Gastrocnemius medialis (tissue), 4 donors: ENCODE measurements around the gene KRTAP10-2. TPM values are rescaled to one million over a fixed set of nuclear protein-coding genes. Genes with fewer than 3 reads are reported as not detected.
"Not testable (repeated sequence)": the region's sequence is repeated elsewhere in the genome, so short reads cannot be mapped to it uniquely, and the experiment has no call there.

Experiments
- ATAC-seq, 2 donors: fragments of 150-250 bp; one replicate each; pipeline ENCODE4 v1.9.1; 2016
- DNase-seq, 2 donors: peaks; one replicate each; pipeline ENCODE4 v3.0.0-alpha.2; 2019
- H3K27ac ChIP-seq, 4 donors: fragments of 200-600 bp; sonication (generic); 1 replicate in 1 of 4; 2 replicates in 3 of 4; pipeline ENCODE4 v1.5.1; 2016 to 2018; ENCODE audit warnings: mild to moderate bottlenecking in 2 of 4, moderate library complexity in 1 of 4
- H3K27me3 ChIP-seq, 3 donors: fragments of 200-600 bp; sonication (generic) in 2 of 3; 1 replicate in 1 of 3; 2 replicates in 2 of 3; pipeline versions ENCODE4 v1.5.1 to v1.6.0; 2016 to 2019; ENCODE audit warnings: mild to moderate bottlenecking in 1 of 3, moderate library complexity in 1 of 3
- H3K36me3 ChIP-seq, 2 donors: fragments of 200-600 bp; sonication (generic) in 1 of 2; one replicate each; pipeline ENCODE4 v1.5.1; 2017 to 2018
- H3K4me1 ChIP-seq, 2 donors: fragments of 200-600 bp; sonication (generic) in 1 of 2; one replicate each; pipeline ENCODE4 v1.5.1; 2016 to 2017; ENCODE audit warnings: mild to moderate bottlenecking in 2 of 2
- H3K4me3 ChIP-seq, 4 donors: fragments of 200-600 bp; sonication (generic) in 3 of 4; 1 replicate in 1 of 4; 2 replicates in 3 of 4; pipeline ENCODE4 v1.5.1; 2016 to 2019; ENCODE audit warnings: mild to moderate bottlenecking in 2 of 4
- H3K9me3 ChIP-seq, 3 donors: fragments of 200-600 bp; sonication (generic) in 2 of 3; 1 replicate in 1 of 3; 2 replicates in 2 of 3; pipeline ENCODE4 v1.5.1; 2016 to 2019
- POLR2A ChIP-seq, 2 donors: fragments of 450-650 bp; IDR thresholded peaks; one replicate each; pipeline ENCODE4 v1.6.1; 2017; ENCODE audit warnings: antibody characterized with exemption in 2 of 2, mild to moderate bottlenecking in 2 of 2, moderate library complexity in 2 of 2
- in situ Hi-C, 4 donors: fragments of 200-750 bp; cut with MboI; loops; one replicate each; pipeline versions ENCODE4 v1.15.0 to v1.8.0; 2017; ENCODE audit warnings: low sequenced_read_pairs in 4 of 4
- intact Hi-C: fragments of 100-400 bp; cut with DNase I; formaldehyde crosslinking; loops from one replicate; pipeline ENCODE4 v1.15.1; 2023; ENCODE audit warnings: low total_unique reads
- total RNA-seq, 4 donors: library from RNA; depleted of rRNA; stranded (reverse); fragments of >200 nt; gene quantifications; one replicate each; pipeline versions ENCODE4 v1.1.0 to v1.2.3, GENCODE V29; 2016
- TF ChIP-seq, protein P1 (sequence below), 5 experiments: fragments of 450-650 bp in 3 of 5; fragments of 200-600 bp in 2 of 5; sonication (generic) in 2 of 5; IDR thresholded peaks in 4 of 5; conservative IDR thresholded peaks in 1 of 5; 1 replicate in 4 of 5; 2 replicates in 1 of 5; pipeline ENCODE4 v1.5.1; 2016 to 2019; ENCODE audit warnings: antibody characterized with exemption in 5 of 5, mild to moderate bottlenecking in 3 of 5, moderate library complexity in 3 of 5

Gene KRTAP10-2
- total RNA-seq, 4 donors from 2014 or later = not detected

- no peak for DNase-seq
- Histone ChIP-seq H3K27ac (no peak within 1 kb of the TSS), H3K4me3 (no peak within 1 kb of the TSS), H3K36me3 (no peaks in the 10 kb centered on the region), H3K9me3 (no peaks in the 10 kb centered on the region), H3K4me1 (no peaks in the 10 kb centered on the region), H3K27me3 (peaks cover 18 to 42% (median 19%) of the 10 kb centered on the region in 3 donors)
- in situ Hi-C loops (no loop called here), intact Hi-C loops (no loop called here)
- no peak for TF ChIP-seq POLR2A (IDR thresholded peaks at IDR 0.05)
- TF ChIP-seq, protein P1, sequence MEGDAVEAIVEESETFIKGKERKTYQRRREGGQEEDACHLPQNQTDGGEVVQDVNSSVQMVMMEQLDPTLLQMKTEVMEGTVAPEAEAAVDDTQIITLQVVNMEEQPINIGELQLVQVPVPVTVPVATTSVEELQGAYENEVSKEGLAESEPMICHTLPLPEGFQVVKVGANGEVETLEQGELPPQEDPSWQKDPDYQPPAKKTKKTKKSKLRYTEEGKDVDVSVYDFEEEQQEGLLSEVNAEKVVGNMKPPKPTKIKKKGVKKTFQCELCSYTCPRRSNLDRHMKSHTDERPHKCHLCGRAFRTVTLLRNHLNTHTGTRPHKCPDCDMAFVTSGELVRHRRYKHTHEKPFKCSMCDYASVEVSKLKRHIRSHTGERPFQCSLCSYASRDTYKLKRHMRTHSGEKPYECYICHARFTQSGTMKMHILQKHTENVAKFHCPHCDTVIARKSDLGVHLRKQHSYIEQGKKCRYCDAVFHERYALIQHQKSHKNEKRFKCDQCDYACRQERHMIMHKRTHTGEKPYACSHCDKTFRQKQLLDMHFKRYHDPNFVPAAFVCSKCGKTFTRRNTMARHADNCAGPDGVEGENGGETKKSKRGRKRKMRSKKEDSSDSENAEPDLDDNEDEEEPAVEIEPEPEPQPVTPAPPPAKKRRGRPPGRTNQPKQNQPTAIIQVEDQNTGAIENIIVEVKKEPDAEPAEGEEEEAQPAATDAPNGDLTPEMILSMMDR (IDR thresholded peaks at IDR 0.05 in 4 of 5, conservative IDR thresholded peaks at IDR 0.05 in 1 of 5) = no peak
- ATAC-seq = no peak
These were observed 41.4 kb upstream of the KRTAP10-2 start, which contains the start of gene KRTAP10-6 for GRCh38 chr21:44592446-44593311. TSS of gene KRTAP10-6 (minus strand) at chr21:44592505. CDS start at chr21:44592484, 21 bp downstream.

GRCh38 chr21:44591801-44592130 is 40.5 kb upstream of the KRTAP10-2 start:
- H3K4me1 ChIP-seq, ATAC-seq, in situ Hi-C loops, H3K4me3 ChIP-seq, intact Hi-C loops, H3K36me3 ChIP-seq, DNase-seq, H3K27ac ChIP-seq, H3K9me3 ChIP-seq: not testable (repeated sequence)
- peaks cover 19 to 35% (median 20%) of the 10 kb centered on the region in 3 donors for H3K27me3 ChIP-seq

DNA sequence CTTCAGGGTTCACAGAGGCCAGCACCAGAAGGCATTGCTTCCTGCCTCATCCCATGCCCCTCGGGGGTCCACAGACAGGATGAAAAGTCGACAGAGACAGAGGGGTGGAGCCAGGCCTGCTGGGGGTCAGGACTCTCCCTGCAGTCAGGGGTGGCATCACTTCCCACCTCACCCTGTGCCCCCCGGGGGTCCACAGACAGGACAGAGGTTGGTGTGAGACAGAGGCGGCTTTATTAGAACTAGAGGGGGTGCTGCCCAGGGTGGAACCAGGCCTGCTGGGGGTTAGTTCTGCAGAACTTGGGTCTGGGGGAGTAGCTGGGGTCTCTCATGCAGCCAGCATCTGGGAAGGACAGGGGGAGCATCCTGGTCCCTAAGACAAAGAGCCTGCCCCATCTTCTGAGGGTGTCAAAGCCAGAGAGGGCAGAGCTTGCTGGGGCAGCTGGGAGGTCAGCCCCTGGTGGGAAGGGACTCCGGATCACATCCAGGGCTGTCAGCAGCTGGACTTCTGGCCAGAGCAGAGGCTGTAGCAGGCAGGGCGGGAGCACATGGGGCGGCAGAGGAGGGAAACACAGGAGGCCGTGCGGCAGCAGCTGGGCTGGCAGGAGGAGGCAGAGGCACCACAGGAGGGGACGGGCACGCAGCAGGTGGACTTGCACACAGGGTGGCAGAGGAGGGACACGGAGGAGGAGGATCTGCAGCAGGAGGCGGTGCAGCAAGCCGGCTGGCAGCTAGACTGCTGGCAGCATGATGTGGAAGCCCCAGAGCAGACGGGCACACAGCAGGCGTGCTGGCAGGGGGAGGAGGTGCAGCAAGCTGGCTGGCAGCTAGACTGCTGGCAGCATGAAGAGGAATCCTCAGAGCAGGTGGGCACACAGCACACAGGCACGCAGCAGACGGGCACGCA is 39.8 kb upstream of the KRTAP10-2 start:
- DNase-seq, H3K36me3 ChIP-seq, H3K9me3 ChIP-seq, H3K4me3 ChIP-seq, intact Hi-C loops, in situ Hi-C loops, ATAC-seq, H3K27ac ChIP-seq, H3K4me1 ChIP-seq: not testable (repeated sequence)
- peaks cover 19 to 35% (median 20%) of the 10 kb centered on the region in 3 donors for H3K27me3 ChIP-seq

- DNase-seq (no peak), ATAC-seq (no peak)
- Histone ChIP-seq H3K4me3 (no peak overlapping the region), H3K27ac (no peak overlapping the region), H3K36me3 (no peaks in the 10 kb centered on the region), H3K4me1 (no peaks in the 10 kb centered on the region), H3K9me3 (no peaks in the 10 kb centered on the region), H3K27me3 (peaks cover 19 to 37% (median 23%) of the 10 kb centered on the region in 3 donors)
- TF ChIP-seq, protein P1 (IDR thresholded peaks at IDR 0.05 in 4 of 5, conservative IDR thresholded peaks at IDR 0.05 in 1 of 5) = no peak
- in situ Hi-C loops = no loop called here
- intact Hi-C loops = no loop called here
These were observed 39.0 kb upstream of the KRTAP10-2 start for GRCh38 chr21:44590311-44590721.

GRCh38 chr21:44589586-44590305 is 38.4 kb upstream of the KRTAP10-2 start:
- TF ChIP-seq, protein P1 (IDR thresholded peaks at IDR 0.05 in 4 of 5, conservative IDR thresholded peaks at IDR 0.05 in 1 of 5) = no peak
- TF ChIP-seq POLR2A (IDR thresholded peaks at IDR 0.05) = no peak
- ATAC-seq = no peak
- no peaks in the 10 kb centered on the region for H3K4me1 ChIP-seq
- DNase-seq = no peak
- no peaks in the 10 kb centered on the region for H3K9me3 ChIP-seq
- in situ Hi-C loops (no loop called here), intact Hi-C loops (no loop called here)
- H3K27me3 ChIP-seq = peaks cover 19 to 38% (median 23%) of the 10 kb centered on the region in 3 donors
- H3K27ac ChIP-seq = no peak overlapping the region
- no peak overlapping the region for H3K4me3 ChIP-seq
- H3K36me3 ChIP-seq = no peaks in the 10 kb centered on the region
